Mesendoderm (in vitro differentiated cells): ENCODE results near the gene PARVG.

Experiments used
- DNase-seq: peaks from one replicate; pipeline ENCODE4 v3.0.0; 2013
- H2AK5ac ChIP-seq: 2 replicates; pipeline ENCODE4 v1.6.1; 2013; ENCODE audit warnings: low read length, inconsistent platforms
- H2BK120ac ChIP-seq: 2 replicates; pipeline ENCODE4 v1.6.1; 2013; ENCODE audit warnings: low read depth, mild to moderate bottlenecking, low read length, moderate library complexity, mixed read lengths
- H2BK15ac ChIP-seq: replicated peaks from 2 replicates; pipeline ENCODE4 v1.6.1; 2013; ENCODE audit warnings: low read depth, mild to moderate bottlenecking, moderate library complexity
- H2BK5ac ChIP-seq: 2 replicates; pipeline ENCODE4 v1.6.1; 2013; ENCODE audit warnings: low read length, inconsistent platforms
- H3K18ac ChIP-seq: 2 replicates; pipeline ENCODE4 v1.6.1; 2013; ENCODE audit warnings: mild to moderate bottlenecking, low read length, mixed read lengths
- H3K23ac ChIP-seq: one replicate; pipeline ENCODE4 v1.6.1; 2013; ENCODE audit warnings: low read length
- H3K27ac ChIP-seq: 2 replicates; pipeline ENCODE4 v1.5.1; 2013; ENCODE audit warnings: low read depth, mild to moderate bottlenecking, inconsistent platforms, low read length, moderate library complexity
- H3K27me3 ChIP-seq: 2 replicates; pipeline ENCODE4 v1.6.1; 2013; ENCODE audit warnings: low read length, control low read depth, mild to moderate bottlenecking, inconsistent platforms; ENCODE audit not compliant: insufficient read depth, poor library complexity
- H3K36me3 ChIP-seq: 2 replicates; pipeline ENCODE4 v1.6.1; 2013; ENCODE audit warnings: low read length, inconsistent platforms; ENCODE audit not compliant: control insufficient read depth, insufficient read depth
- H3K4ac ChIP-seq: one replicate; pipeline ENCODE4 v1.6.1; 2013; ENCODE audit warnings: low read depth, mild to moderate bottlenecking, low read length, moderate library complexity
- H3K4me1 ChIP-seq: 2 replicates; pipeline ENCODE4 v1.6.1; 2013; ENCODE audit warnings: low read depth, low read length, inconsistent platforms; ENCODE audit not compliant: control insufficient read depth
- H3K4me2 ChIP-seq: 2 replicates; pipeline ENCODE4 v1.6.1; 2013; ENCODE audit warnings: low read length
- H3K4me3 ChIP-seq: 2 replicates; pipeline ENCODE4 v1.5.1; 2013; ENCODE audit warnings: mild to moderate bottlenecking, low read length
- H3K56ac ChIP-seq: one replicate; pipeline ENCODE4 v1.6.1; 2013; ENCODE audit warnings: low read length
- H3K79me1 ChIP-seq: 2 replicates; pipeline ENCODE4 v1.6.1; 2013; ENCODE audit warnings: low read length, inconsistent platforms
- H3K79me2 ChIP-seq: 2 replicates; pipeline ENCODE4 v1.6.1; 2013; ENCODE audit warnings: mild to moderate bottlenecking, low read length; ENCODE audit not compliant: control insufficient read depth, insufficient read depth
- H3K9ac ChIP-seq: 2 replicates; pipeline ENCODE4 v1.6.1; 2013; ENCODE audit warnings: low read length, inconsistent platforms
- H4K5ac ChIP-seq: one replicate; pipeline ENCODE4 v1.6.1; 2013; ENCODE audit warnings: low read length
- H4K8ac ChIP-seq: one replicate; pipeline ENCODE4 v1.6.1; 2013; ENCODE audit warnings: low read depth, mild to moderate bottlenecking, control low read depth, low read length, moderate library complexity
- WGBS: extraction: QIAGEN DNeasy Blood & Tissue Kit; methylation state at CpG from one replicate; pipeline ENCODE4 v1.1.7; 2013; ENCODE audit warnings: low lambda C conversion rate, missing lambda C conversion rate; ENCODE audit not compliant: insufficient coverage; ENCODE audit errors: extremely low coverage; 5-methylcytosine and 5-hydroxymethylcytosine counted together

PARVG gene

GRCh38 chr22:44143105-44143474, 37.6 kb upstream of the PARVG start:
- Histone ChIP-seq H2AK5ac (no peak overlapping the region), H3K18ac (no peak overlapping the region), H4K5ac (no peak overlapping the region), H3K9ac (no peak overlapping the region), H3K27me3 (no peaks in the 10 kb centered on the region), H3K36me3 (peaks cover 2% of the 10 kb centered on the region), H4K8ac (no peak overlapping the region), H2BK15ac (no peak overlapping the region), H3K79me2 (no peaks in the 10 kb centered on the region), H3K56ac (no peak overlapping the region), H3K4me3 (no peak overlapping the region), H2BK120ac (no peak overlapping the region), H3K79me1 (peaks cover 3% of the 10 kb centered on the region), H2BK5ac (no peak overlapping the region), H3K4me1 (peaks cover 11% of the 10 kb centered on the region), H3K23ac (no peak overlapping the region), H3K4me2 (no peak overlapping the region), H3K4ac (no peak overlapping the region), H3K27ac (no peak overlapping the region)
- DNase-seq: no peak
- no CpG with 5 or more reads among the region's 4 CpGs for WGBS

- Histone ChIP-seq H3K36me3 (peaks cover 2% of the 10 kb centered on the region), H2BK120ac (no peak overlapping the region), H3K9ac (no peak overlapping the region), H3K27me3 (no peaks in the 10 kb centered on the region), H3K23ac (no peak overlapping the region), H3K18ac (no peak overlapping the region), H3K4me2 (no peak overlapping the region), H3K4me3 (no peak overlapping the region), H3K79me1 (peaks cover 3% of the 10 kb centered on the region), H2BK5ac (no peak overlapping the region), H4K5ac (no peak overlapping the region), H3K4ac (peak overlapping the region; percentile 1), H3K79me2 (no peaks in the 10 kb centered on the region), H3K4me1 (peaks cover 16% of the 10 kb centered on the region), H2BK15ac (no peak overlapping the region), H3K56ac (no peak overlapping the region), H3K27ac (no peak overlapping the region), H4K8ac (no peak overlapping the region), H2AK5ac (no peak overlapping the region)
- DNase-seq: no peak
- no CpG with 5 or more reads among the region's 9 CpGs for WGBS
Measured at GRCh38 chr22:44143579-44143978, 37.1 kb upstream of the PARVG start.

DNA sequence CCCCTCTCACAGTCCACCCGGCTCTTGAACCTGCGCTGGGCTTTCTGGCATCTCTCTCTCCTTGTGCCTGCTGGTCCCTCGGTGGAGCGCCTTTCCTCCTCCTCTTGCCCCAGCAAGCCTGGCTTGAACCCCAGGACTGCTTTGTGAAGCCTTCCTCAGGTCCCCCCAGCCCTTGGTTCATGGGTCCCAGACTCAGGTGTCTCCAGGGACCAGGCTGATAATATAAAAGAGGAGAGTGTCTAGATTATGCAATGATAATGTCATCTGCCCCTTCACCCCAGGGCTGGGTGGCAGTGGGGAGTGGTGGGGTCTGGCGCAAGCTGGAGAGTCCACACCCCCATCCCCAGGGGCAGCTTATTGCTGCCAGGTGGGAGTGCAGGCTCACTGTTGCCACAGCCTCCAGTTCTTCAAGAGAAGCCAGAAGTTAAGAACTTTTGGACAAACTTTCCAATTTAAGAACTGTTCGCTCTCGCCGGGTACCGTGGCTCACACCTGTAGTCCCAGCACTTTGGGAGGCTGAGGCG, 36.6 kb upstream of the PARVG start:
- H4K8ac ChIP-seq: no peak overlapping the region
- H3K79me2 ChIP-seq: no peaks in the 10 kb centered on the region
- no peak overlapping the region for H2BK15ac ChIP-seq
- no peak overlapping the region for H3K23ac ChIP-seq
- no peak overlapping the region for H3K56ac ChIP-seq
- H2AK5ac ChIP-seq: no peak overlapping the region
- H3K4ac ChIP-seq: peak overlapping the region; percentile 1
- no peak overlapping the region for H2BK5ac ChIP-seq
- H3K4me3 ChIP-seq: no peak overlapping the region
- H3K4me1 ChIP-seq: peaks cover 18% of the 10 kb centered on the region
- H2BK120ac ChIP-seq: no peak overlapping the region
- peaks cover 2% of the 10 kb centered on the region for H3K36me3 ChIP-seq
- peaks cover 3% of the 10 kb centered on the region for H3K79me1 ChIP-seq
- H4K5ac ChIP-seq: no peak overlapping the region
- no CpG with 5 or more reads among the region's 10 CpGs for WGBS
- H3K4me2 ChIP-seq: no peak overlapping the region
- no peaks in the 10 kb centered on the region for H3K27me3 ChIP-seq
- no peak for DNase-seq
- no peak overlapping the region for H3K18ac ChIP-seq
- H3K9ac ChIP-seq: no peak overlapping the region
- no peak overlapping the region for H3K27ac ChIP-seq

DNA sequence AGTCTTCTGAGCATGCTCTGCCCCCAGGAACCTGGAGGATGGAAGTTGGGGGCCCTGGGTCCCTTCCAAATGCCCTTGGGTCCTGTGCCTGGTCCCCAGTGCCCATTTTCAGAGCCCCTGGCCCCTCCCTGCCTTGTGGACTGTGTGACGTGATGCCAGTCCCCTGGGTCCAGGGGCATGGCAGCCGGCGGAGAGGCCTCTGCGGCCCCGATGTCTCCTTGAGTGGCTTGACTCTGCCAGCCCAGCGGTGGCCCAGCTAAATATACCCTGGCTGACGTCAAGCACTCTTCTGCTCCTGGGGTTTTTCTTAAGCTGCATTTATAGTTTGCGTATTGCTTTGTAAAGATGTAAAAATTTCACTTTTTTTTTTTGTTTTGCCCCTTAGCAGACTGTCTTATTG, 35.2 kb upstream of the PARVG start:
- Histone ChIP-seq H3K9ac (no peak overlapping the region), H2BK120ac (no peak overlapping the region), H3K18ac (peak overlapping the region; percentile 34), H3K27ac (no peak overlapping the region), H3K4me1 (peaks cover 18% of the 10 kb centered on the region), H3K79me2 (no peaks in the 10 kb centered on the region), H3K27me3 (no peaks in the 10 kb centered on the region), H2BK5ac (no peak overlapping the region), H3K4me3 (no peak overlapping the region), H2BK15ac (no peak overlapping the region), H2AK5ac (no peak overlapping the region), H3K79me1 (peaks cover 3% of the 10 kb centered on the region), H3K23ac (no peak overlapping the region), H4K5ac (no peak overlapping the region), H4K8ac (no peak overlapping the region), H3K56ac (no peak overlapping the region), H3K36me3 (peaks cover 2% of the 10 kb centered on the region), H3K4ac (no peak overlapping the region), H3K4me2 (no peak overlapping the region)
- DNase-seq: no peak
- no CpG with 5 or more reads among the region's 8 CpGs for WGBS

- Histone ChIP-seq H3K18ac (peak overlapping the region; percentile 11), H2BK15ac (no peak overlapping the region), H3K4me2 (no peak overlapping the region), H3K79me2 (no peaks in the 10 kb centered on the region), H3K4me1 (peaks cover 18% of the 10 kb centered on the region), H3K4me3 (no peak overlapping the region), H2BK5ac (peak overlapping the region; percentile 92), H3K56ac (peak overlapping the region; percentile 90), H2AK5ac (peak overlapping the region; percentile 100), H4K8ac (no peak overlapping the region), H3K27me3 (no peaks in the 10 kb centered on the region), H3K23ac (peak overlapping the region; percentile 85), H3K9ac (peak overlapping the region; percentile 26), H2BK120ac (no peak overlapping the region), H3K27ac (no peak overlapping the region), H3K79me1 (peaks cover 3% of the 10 kb centered on the region), H3K4ac (no peak overlapping the region), H3K36me3 (peaks cover 2% of the 10 kb centered on the region), H4K5ac (no peak overlapping the region)
- DNase-seq: peak; percentile 52
- WGBS: 100% methylated on average over 3 of the region's 33 CpGs
Measured at GRCh38 chr22:44146088-44146861, 34.5 kb upstream of the PARVG start.
